ENCODE data around the gene RETREG1. TPM values are rescaled to one million over a fixed set of nuclear protein-coding genes. Genes with fewer than 3 reads are reported as not detected.

The RETREG1 gene
- total and polyA plus RNA-seq, 2 donors (not counting 3 experiments of a cell fraction or from before 2014, with no cell fraction given) = 0.46 TPM; not detected in 1

DNA sequence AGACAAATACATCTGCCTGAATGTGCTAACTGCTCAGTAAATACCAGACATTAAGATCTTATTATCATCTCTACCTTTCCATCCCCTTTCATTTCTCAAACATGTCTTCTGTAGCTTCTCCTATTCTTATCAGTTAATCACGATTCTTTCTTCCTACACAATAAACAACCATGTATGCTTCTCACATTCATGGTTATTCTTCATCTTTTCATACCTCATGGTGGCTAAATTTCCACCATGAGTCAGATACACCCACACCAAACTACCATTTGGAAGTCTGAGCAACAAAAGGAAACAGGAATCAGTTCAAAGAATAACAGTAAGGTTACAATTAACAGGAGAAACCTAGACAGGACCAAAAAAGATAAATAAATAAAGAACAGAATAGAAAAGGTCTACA, 158.9 kb downstream of the RETREG1 start:
- Histone ChIP-seq H3K27ac (ENCODE audit: insufficient read depth, low read depth, low read length) (no peak overlapping the region), H3K4me1 (ENCODE audit: control insufficient read depth, extremely low read depth, insufficient read depth, low read length) (peaks cover 12% of the 10 kb centered on the region), H3K4me3 (replicated peaks in 1 of 3; ENCODE audit: insufficient read depth in 1 of 3, low read depth in 1 of 3, low read length in 3 of 3) (no peak overlapping the region), H3K9me3 (replicated peaks; ENCODE audit: control insufficient read depth, insufficient read depth, low read length) (no peaks in the 10 kb centered on the region), H3K9ac (replicated peaks; ENCODE audit: extremely low read depth, insufficient read depth, low read length) (no peak overlapping the region), H3K4me2 (ENCODE audit: insufficient read depth, low read length) (no peak overlapping the region), H3K36me3 (ENCODE audit: control insufficient read depth in 2 of 2, extremely low read depth in 1 of 2, insufficient read depth in 2 of 2, low read length in 2 of 2) (peaks cover 8 to 25% of the 10 kb centered on the region in 2 experiments), H2AFZ (ENCODE audit: low read depth, low read length) (no peak overlapping the region), H4K20me1 (replicated peaks; ENCODE audit: control insufficient read depth, extremely low read depth, insufficient read depth, low read length) (no peaks in the 10 kb centered on the region), H3K27me3 (ENCODE audit: control insufficient read depth in 2 of 2, insufficient read depth in 2 of 2, low read length in 2 of 2) (no peaks in the 10 kb centered on the region), H3K9me1 (replicated peaks; ENCODE audit: control insufficient read depth, extremely low read depth, insufficient read depth, low read length) (no peaks in the 10 kb centered on the region), H3K79me2 (ENCODE audit: control insufficient read depth, insufficient read depth, low read length) (peaks cover 41% of the 10 kb centered on the region)
- CTCF ChIA-PET = interaction anchor here (1.0 to 6.7 kb wide), 7 partner anchors 12 to 746 kb away, joined by 3 to 178 read pairs (median 6); no protein-coding TSS in a partner anchor
- intact Hi-C loops (cut with micrococcal nuclease) = loop anchor here (1.0 kb wide), 1 partner anchor 745 kb away; no protein-coding TSS in a partner anchor
- POLR2A ChIA-PET = no interaction called here
- no peak for TF ChIP-seq EZH2 (IDR thresholded peaks at IDR 0.05; ENCODE audit: borderline replicate concordance, low read depth, low read length, severe bottlenecking)
- TF ChIP-seq, protein P1, sequence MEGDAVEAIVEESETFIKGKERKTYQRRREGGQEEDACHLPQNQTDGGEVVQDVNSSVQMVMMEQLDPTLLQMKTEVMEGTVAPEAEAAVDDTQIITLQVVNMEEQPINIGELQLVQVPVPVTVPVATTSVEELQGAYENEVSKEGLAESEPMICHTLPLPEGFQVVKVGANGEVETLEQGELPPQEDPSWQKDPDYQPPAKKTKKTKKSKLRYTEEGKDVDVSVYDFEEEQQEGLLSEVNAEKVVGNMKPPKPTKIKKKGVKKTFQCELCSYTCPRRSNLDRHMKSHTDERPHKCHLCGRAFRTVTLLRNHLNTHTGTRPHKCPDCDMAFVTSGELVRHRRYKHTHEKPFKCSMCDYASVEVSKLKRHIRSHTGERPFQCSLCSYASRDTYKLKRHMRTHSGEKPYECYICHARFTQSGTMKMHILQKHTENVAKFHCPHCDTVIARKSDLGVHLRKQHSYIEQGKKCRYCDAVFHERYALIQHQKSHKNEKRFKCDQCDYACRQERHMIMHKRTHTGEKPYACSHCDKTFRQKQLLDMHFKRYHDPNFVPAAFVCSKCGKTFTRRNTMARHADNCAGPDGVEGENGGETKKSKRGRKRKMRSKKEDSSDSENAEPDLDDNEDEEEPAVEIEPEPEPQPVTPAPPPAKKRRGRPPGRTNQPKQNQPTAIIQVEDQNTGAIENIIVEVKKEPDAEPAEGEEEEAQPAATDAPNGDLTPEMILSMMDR (IDR thresholded peaks at IDR 0.05; ENCODE audit: extremely low read depth in 1 of 2, insufficient read depth in 1 of 2, low read depth in 1 of 2, low read length in 2 of 2) = no peak
- no peak for TF ChIP-seq POLR2A (IDR thresholded peaks at IDR 0.05; ENCODE audit: low read depth, low read length)
- TF ChIP-seq, protein P2, sequence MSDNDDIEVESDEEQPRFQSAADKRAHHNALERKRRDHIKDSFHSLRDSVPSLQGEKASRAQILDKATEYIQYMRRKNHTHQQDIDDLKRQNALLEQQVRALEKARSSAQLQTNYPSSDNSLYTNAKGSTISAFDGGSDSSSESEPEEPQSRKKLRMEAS (IDR thresholded peaks at IDR 0.05; ENCODE audit: insufficient read depth, insufficient read length) = no peak
- TF ChIP-seq POLR2AphosphoS5 (IDR thresholded peaks at IDR 0.05; ENCODE audit: insufficient read depth, low read depth, low read length) = no peak
- TF ChIP-seq JUN (IDR thresholded peaks at IDR 0.05; ENCODE audit: borderline replicate concordance, insufficient read depth, insufficient read length, low read depth) = no peak
- TF ChIP-seq MYC (IDR thresholded peaks at IDR 0.05; ENCODE audit: low read depth, low read length) = no peak
- no peak for TF ChIP-seq GATA2 (IDR thresholded peaks at IDR 0.05; ENCODE audit: insufficient read depth, insufficient read length, low read depth, low read length)
- TF ChIP-seq FOS (IDR thresholded peaks at IDR 0.05; ENCODE audit: borderline replicate concordance, insufficient read depth, low read length) = no peak
- no peak for DNase-seq (ENCODE audit: low read depth, low spot score)
- dilution Hi-C loops (cut with MboI; ENCODE audit: extremely low pct_ligation_motif_present, low sequenced_read_pairs) = no loop called here
- no TSS peak for BruUV-seq (replicated peaks)
- no peak for FAIRE-seq
